Hematopoietic multipotent progenitor cell treated with erythropoietin and hydrocortisone succinate and interleukin-3 and kit ligand, for 15 days (in vitro differentiated cells): Measurements from ENCODE around the gene COL5A2.

Source experiments
- DNase-seq: peaks from one replicate; pipeline ENCODE4 v3.0.0-alpha.2; 2015; ENCODE audit warnings: low spot score

COL5A2 gene

GRCh38 chr2:189097934-189098333 lies 81.6 kb downstream of the COL5A2 start:
- DNase-seq = no peak

GRCh38 chr2:189096769-189097447 lies 82.7 kb downstream of the COL5A2 start:
- no peak for DNase-seq

GRCh38 chr2:189095101-189095500 lies 84.5 kb downstream of the COL5A2 start:
- DNase-seq = no peak

- no peak for DNase-seq
Observed at GRCh38 chr2:189092936-189093335, 86.6 kb downstream of the COL5A2 start.

- DNase-seq = no peak
Observed at GRCh38 chr2:189091253-189091652, 88.3 kb downstream of the COL5A2 start.

GRCh38 chr2:189088591-189089205 lies 90.9 kb downstream of the COL5A2 start:
- DNase-seq = no peak

GRCh38 chr2:189086710-189087109 lies 92.9 kb downstream of the COL5A2 start:
- DNase-seq = no peak

GRCh38 chr2:189086250-189086649 lies 93.3 kb downstream of the COL5A2 start:
- DNase-seq = no peak

GRCh38 chr2:189083606-189084005 lies 96.0 kb downstream of the COL5A2 start:
- no peak for DNase-seq

GRCh38 chr2:189083106-189083505 lies 96.5 kb downstream of the COL5A2 start:
- DNase-seq = no peak

- no peak for DNase-seq
Observed at GRCh38 chr2:189082376-189082975, 97.1 kb downstream of the COL5A2 start.

GRCh38 chr2:189076572-189076971 lies 103.0 kb downstream of the COL5A2 start:
- no peak for DNase-seq

GRCh38 chr2:189076120-189076519 lies 103.4 kb downstream of the COL5A2 start:
- DNase-seq = no peak

- DNase-seq = no peak
Observed at GRCh38 chr2:189074506-189074905, 105.1 kb downstream of the COL5A2 start.

- DNase-seq = no peak
Observed at GRCh38 chr2:189072036-189072435, 107.5 kb downstream of the COL5A2 start.

GRCh38 chr2:189069855-189070619 lies 109.5 kb downstream of the COL5A2 start:
- no peak for DNase-seq

GRCh38 chr2:189066037-189066436 lies 113.5 kb downstream of the COL5A2 start:
- DNase-seq = no peak

- no peak for DNase-seq
Observed at GRCh38 chr2:189060096-189060642, 119.4 kb downstream of the COL5A2 start.

GRCh38 chr2:189057316-189057715 lies 122.2 kb downstream of the COL5A2 start:
- no peak for DNase-seq

GRCh38 chr2:189056200-189057106 lies 123.1 kb downstream of the COL5A2 start:
- no peak for DNase-seq

- no peak for DNase-seq
Observed at GRCh38 chr2:189050165-189050712, 129.3 kb downstream of the COL5A2 start.
